Adrenal gland (tissue), 5 donors: Measurements from ENCODE around the gene KCNC2.

Experiments used
- POLR2A ChIP-seq, 2 donors: fragments of 450-650 bp; IDR thresholded peaks; one replicate each; pipeline ENCODE4 v1.6.1; 2017; ENCODE audit warnings: antibody characterized with exemption in 2 of 2, mild to moderate bottlenecking in 2 of 2, moderate library complexity in 1 of 2
- TF ChIP-seq, protein P1 (sequence below), 6 experiments: fragments of 450-650 bp in 4 of 6; fragments of 200-600 bp in 2 of 6; sonication (generic) in 1 of 6; IDR thresholded peaks; 1 replicate in 5 of 6; 2 replicates in 1 of 6; pipeline versions ENCODE4 v1.5.1 to v1.8.0; 2016 to 2021; ENCODE audit warnings: antibody characterized with exemption in 6 of 6, mild to moderate bottlenecking in 2 of 6, moderate library complexity in 1 of 6
- donor health status: DM: no; HTN: no; CAD: no.

DNA sequence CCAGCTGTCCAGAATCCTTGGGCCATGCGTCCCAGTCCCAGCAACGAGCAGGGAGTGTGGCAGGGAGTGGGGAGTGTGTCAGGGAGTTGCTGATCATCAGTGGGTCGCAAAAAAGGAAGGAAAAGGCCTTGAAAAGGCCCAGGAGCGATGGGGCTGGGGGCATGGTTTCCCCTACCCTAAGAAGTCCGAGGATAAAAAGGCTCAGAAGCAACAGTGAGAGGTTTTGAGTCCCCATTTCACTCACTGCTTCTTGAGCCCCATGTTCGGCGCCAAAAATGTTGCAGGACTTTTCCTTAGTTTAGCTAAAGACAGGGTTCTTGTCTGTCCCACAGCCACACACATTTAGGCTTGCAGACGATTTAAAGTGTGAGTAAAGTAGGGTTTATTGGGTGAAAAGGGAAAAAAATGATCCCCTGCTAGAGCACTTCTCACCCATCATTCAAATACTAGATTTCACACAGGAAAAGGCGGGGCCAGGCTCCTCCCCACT lies 189.5 kb downstream of the KCNC2 start:
- TF ChIP-seq, protein P1, sequence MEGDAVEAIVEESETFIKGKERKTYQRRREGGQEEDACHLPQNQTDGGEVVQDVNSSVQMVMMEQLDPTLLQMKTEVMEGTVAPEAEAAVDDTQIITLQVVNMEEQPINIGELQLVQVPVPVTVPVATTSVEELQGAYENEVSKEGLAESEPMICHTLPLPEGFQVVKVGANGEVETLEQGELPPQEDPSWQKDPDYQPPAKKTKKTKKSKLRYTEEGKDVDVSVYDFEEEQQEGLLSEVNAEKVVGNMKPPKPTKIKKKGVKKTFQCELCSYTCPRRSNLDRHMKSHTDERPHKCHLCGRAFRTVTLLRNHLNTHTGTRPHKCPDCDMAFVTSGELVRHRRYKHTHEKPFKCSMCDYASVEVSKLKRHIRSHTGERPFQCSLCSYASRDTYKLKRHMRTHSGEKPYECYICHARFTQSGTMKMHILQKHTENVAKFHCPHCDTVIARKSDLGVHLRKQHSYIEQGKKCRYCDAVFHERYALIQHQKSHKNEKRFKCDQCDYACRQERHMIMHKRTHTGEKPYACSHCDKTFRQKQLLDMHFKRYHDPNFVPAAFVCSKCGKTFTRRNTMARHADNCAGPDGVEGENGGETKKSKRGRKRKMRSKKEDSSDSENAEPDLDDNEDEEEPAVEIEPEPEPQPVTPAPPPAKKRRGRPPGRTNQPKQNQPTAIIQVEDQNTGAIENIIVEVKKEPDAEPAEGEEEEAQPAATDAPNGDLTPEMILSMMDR (IDR thresholded peaks at IDR 0.05), result no peak
- TF ChIP-seq POLR2A (IDR thresholded peaks at IDR 0.05), result no peak
